A172 (cell line): Measurements from ENCODE around the gene UNC93B1. TPM values are rescaled to one million over a fixed set of nuclear protein-coding genes. Genes with fewer than 3 reads are reported as not detected.
"Not testable (repeated sequence)": the region's sequence is repeated elsewhere in the genome, so short reads cannot be mapped to it uniquely, and the experiment has no call there.

Source experiments
- DNase-seq: peaks from one replicate; pipeline ENCODE4 v3.0.0-alpha.2; 2015; ENCODE audit warnings: low spot score
- total RNA-seq: library from RNA; depleted of rRNA; stranded (reverse); fragments of >200 nt; shearing (Covaris generic); gene quantifications from 2 replicates; pipeline ENCODE4 v1.2.3, GENCODE V29; 2014

Gene UNC93B1
- total RNA-seq, 1 experiment from 2014 or later: 22.1 TPM

GRCh38 chr11:68009391-68010089, 5.6 kb upstream of the UNC93B1 start:
- peak; percentile 78 for DNase-seq

- DNase-seq: no peak
Observed at GRCh38 chr11:68008381-68009337, 4.8 kb upstream of the UNC93B1 start.

- no peak for DNase-seq
Observed at GRCh38 chr11:68007498-68008380, 3.8 kb upstream of the UNC93B1 start.

GRCh38 chr11:68006606-68007166, 2.8 kb upstream of the UNC93B1 start:
- no peak for DNase-seq

GRCh38 chr11:68004551-68005335, 846 bp upstream of the UNC93B1 start:
- DNase-seq: no peak

- DNase-seq: no peak
Observed at GRCh38 chr11:68002938-68003845, 705 bp downstream of the UNC93B1 start.

GRCh38 chr11:68002575-68002937, 1.3 kb downstream of the UNC93B1 start:
- no peak for DNase-seq

GRCh38 chr11:67999704-68000103, 4.2 kb downstream of the UNC93B1 start:
- DNase-seq: no peak

- DNase-seq: no peak
Observed at GRCh38 chr11:67999201-67999629, 4.7 kb downstream of the UNC93B1 start.

GRCh38 chr11:67998150-67999045, 5.5 kb downstream of the UNC93B1 start:
- no peak for DNase-seq

GRCh38 chr11:67997475-67997921, 6.4 kb downstream of the UNC93B1 start:
- no peak for DNase-seq

- no peak for DNase-seq
Observed at GRCh38 chr11:67996622-67997474, 7.0 kb downstream of the UNC93B1 start.

- DNase-seq: no peak
Observed at GRCh38 chr11:67996051-67996450, 7.8 kb downstream of the UNC93B1 start.

GRCh38 chr11:67995579-67995978, 8.3 kb downstream of the UNC93B1 start:
- not testable (repeated sequence) for DNase-seq

GRCh38 chr11:67995129-67995528, 8.8 kb downstream of the UNC93B1 start:
- DNase-seq: not testable (repeated sequence)

GRCh38 chr11:67994387-67994786, 9.5 kb downstream of the UNC93B1 start:
- not testable (repeated sequence) for DNase-seq

- DNase-seq: not testable (repeated sequence)
Observed at GRCh38 chr11:67993821-67994220, 10.1 kb downstream of the UNC93B1 start.
